Vagina (tissue), 2 donors: Measurements from ENCODE around the gene NGRN. TPM values are rescaled to one million over a fixed set of nuclear protein-coding genes. Genes with fewer than 3 reads are reported as not detected.

ENCODE experiments used
- DNase-seq, 2 donors: peaks; one replicate each; pipeline ENCODE4 v3.0.0-alpha.2; 2017; ENCODE audit errors: extremely low spot score in 2 of 2
- H3K27ac ChIP-seq: fragments of 200-600 bp; sonication (generic); one replicate; pipeline ENCODE4 v1.5.1; 2019
- H3K27me3 ChIP-seq: fragments of 200-600 bp; sonication (generic); one replicate; pipeline ENCODE4 v1.5.1; 2019
- H3K36me3 ChIP-seq, 2 donors: fragments of 200-600 bp; sonication (generic); one replicate each; pipeline ENCODE4 v1.5.1; 2017 to 2019
- H3K4me1 ChIP-seq: fragments of 200-600 bp; sonication (generic); one replicate; pipeline ENCODE4 v1.5.1; 2019
- H3K4me3 ChIP-seq, 2 donors: fragments of 200-600 bp; sonication (generic); 1 replicate in 1 of 2; 2 replicates in 1 of 2; pipeline ENCODE4 v1.5.1; 2016 to 2019
- H3K9me3 ChIP-seq: fragments of 200-600 bp; sonication (generic); one replicate; pipeline ENCODE4 v1.5.1; 2019
- POLR2A ChIP-seq, 2 donors: fragments of 450-650 bp; IDR thresholded peaks; one replicate each; pipeline ENCODE4 v1.6.1; 2017; ENCODE audit warnings: antibody characterized with exemption in 2 of 2, mild to moderate bottlenecking in 2 of 2, moderate library complexity in 2 of 2
- POLR2AphosphoS5 ChIP-seq, 2 donors: sonication (generic); formaldehyde crosslinking; IDR thresholded peaks; one replicate each; pipeline ENCODE4 v1.9.0; 2017; ENCODE audit warnings: antibody characterized with exemption in 2 of 2, mild to moderate bottlenecking in 2 of 2, low read depth in 1 of 2; ENCODE audit not compliant: insufficient read depth in 1 of 2
- intact Hi-C: fragments of 100-400 bp; cut with DNase I; formaldehyde crosslinking; loops from one replicate; pipeline ENCODE4 v1.15.1; 2023
- total RNA-seq: library from RNA; depleted of rRNA; stranded (reverse); fragments of >200 nt; gene quantifications from one replicate; pipeline ENCODE4 v1.2.3, GENCODE V29; 2016
- TF ChIP-seq, protein P1 (sequence below), 3 experiments: fragments of 450-650 bp in 2 of 3; fragments of 200-600 bp in 1 of 3; sonication (generic) in 1 of 3; IDR thresholded peaks; one replicate each; pipeline ENCODE4 v1.5.1; 2017 to 2019; ENCODE audit warnings: antibody characterized with exemption in 3 of 3, mild to moderate bottlenecking in 2 of 3, moderate library complexity in 2 of 3

NGRN gene
- total RNA-seq, 1 donor from 2014 or later, result 59.2 TPM

DNA sequence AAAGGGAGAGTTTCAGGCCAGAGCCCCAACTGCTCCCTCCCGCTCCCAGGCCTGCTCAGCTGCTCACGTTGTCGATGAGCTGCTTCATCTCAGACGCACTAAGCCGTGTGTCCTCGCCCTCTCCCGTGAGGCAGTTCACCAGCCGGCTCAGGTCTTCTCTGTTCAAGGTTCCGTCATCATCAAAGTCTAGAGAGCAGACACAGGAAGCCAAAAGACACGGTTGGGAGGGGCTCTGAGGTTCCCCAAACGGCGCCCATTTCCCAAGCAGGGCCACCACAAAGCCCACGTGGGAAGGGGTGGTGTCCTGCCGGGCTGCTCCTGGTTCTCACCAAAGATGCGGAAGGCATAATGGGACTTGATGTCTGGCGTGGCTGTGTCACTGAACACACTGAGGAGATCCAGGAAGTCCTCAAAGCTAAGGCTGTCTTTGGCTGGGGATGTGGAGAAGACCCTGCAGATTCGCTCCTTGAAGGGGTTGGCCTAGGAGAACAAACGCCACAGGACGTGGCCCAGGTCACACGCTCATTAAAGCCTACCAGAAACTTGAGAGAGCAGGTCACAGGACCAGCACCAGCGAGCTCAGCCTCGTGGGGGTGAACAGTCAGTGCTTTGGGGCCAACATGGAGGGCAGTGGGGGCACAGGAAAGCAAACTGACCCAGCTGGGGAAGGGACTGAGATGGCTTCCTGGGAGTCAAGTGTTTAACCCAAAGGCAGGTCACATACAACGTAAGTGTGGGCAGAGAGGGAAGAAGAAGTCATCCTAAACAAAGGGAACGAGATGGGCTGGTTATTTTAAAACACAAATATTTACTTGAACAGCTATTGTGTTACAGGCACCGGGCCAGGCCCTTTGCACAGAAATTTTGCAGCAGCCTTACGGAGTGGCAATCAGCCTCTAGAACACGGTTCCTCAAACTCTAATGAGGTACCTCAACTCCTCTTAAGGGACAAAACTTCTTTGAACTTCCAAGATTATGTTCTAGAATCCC is 34.1 kb upstream of the NGRN start:
- intact Hi-C loops, result no loop called here
- no peak overlapping the region for H3K4me3 ChIP-seq
- peak overlapping the region; percentile 40 for H3K27ac ChIP-seq
- DNase-seq, result no peak
- peaks cover 0 to 40% of the 10 kb centered on the region in 2 donors for H3K36me3 ChIP-seq
- no peaks in the 10 kb centered on the region for H3K27me3 ChIP-seq
- H3K9me3 ChIP-seq, result no peaks in the 10 kb centered on the region
- peaks cover 47% of the 10 kb centered on the region for H3K4me1 ChIP-seq
- TF ChIP-seq, protein P1, sequence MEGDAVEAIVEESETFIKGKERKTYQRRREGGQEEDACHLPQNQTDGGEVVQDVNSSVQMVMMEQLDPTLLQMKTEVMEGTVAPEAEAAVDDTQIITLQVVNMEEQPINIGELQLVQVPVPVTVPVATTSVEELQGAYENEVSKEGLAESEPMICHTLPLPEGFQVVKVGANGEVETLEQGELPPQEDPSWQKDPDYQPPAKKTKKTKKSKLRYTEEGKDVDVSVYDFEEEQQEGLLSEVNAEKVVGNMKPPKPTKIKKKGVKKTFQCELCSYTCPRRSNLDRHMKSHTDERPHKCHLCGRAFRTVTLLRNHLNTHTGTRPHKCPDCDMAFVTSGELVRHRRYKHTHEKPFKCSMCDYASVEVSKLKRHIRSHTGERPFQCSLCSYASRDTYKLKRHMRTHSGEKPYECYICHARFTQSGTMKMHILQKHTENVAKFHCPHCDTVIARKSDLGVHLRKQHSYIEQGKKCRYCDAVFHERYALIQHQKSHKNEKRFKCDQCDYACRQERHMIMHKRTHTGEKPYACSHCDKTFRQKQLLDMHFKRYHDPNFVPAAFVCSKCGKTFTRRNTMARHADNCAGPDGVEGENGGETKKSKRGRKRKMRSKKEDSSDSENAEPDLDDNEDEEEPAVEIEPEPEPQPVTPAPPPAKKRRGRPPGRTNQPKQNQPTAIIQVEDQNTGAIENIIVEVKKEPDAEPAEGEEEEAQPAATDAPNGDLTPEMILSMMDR (IDR thresholded peaks at IDR 0.05), result no peak
- peak in 1 of 2 donors; percentile 15 for TF ChIP-seq POLR2AphosphoS5 (IDR thresholded peaks at IDR 0.05; ENCODE audit: insufficient read depth in 1 of 2, low read depth in 1 of 2)

DNA sequence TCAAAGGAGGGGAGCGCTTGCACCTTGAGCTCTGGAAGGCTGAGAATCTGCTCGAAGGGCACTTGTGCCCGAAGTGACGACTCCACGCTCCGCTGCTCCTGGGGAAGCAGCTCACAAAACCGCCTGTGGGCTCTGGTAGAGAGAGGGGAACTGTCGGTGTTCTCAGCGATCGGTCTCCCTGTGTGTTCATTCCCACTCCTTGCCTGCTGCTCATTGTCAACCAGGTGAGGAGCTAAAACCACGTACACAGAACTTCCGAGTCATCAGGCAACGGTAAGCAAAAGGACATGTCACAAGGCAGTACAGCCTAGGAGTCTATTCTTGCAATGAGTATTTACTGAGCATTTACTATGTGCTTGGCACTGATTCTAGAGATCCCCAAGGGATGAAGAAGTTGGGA is 33.3 kb upstream of the NGRN start:
- no peaks in the 10 kb centered on the region for H3K27me3 ChIP-seq
- intact Hi-C loops, result no loop called here
- no peak overlapping the region for H3K4me3 ChIP-seq
- peaks cover 47% of the 10 kb centered on the region for H3K4me1 ChIP-seq
- H3K9me3 ChIP-seq, result no peaks in the 10 kb centered on the region
- peak overlapping the region; percentile 40 for H3K27ac ChIP-seq
- peaks cover 0 to 31% of the 10 kb centered on the region in 2 donors for H3K36me3 ChIP-seq
- TF ChIP-seq POLR2A (IDR thresholded peaks at IDR 0.05), result no peak
- TF ChIP-seq POLR2AphosphoS5 (IDR thresholded peaks at IDR 0.05; ENCODE audit: insufficient read depth in 1 of 2, low read depth in 1 of 2), result no peak
- TF ChIP-seq, protein P1 (IDR thresholded peaks at IDR 0.05), result no peak
- no peak for DNase-seq

DNA sequence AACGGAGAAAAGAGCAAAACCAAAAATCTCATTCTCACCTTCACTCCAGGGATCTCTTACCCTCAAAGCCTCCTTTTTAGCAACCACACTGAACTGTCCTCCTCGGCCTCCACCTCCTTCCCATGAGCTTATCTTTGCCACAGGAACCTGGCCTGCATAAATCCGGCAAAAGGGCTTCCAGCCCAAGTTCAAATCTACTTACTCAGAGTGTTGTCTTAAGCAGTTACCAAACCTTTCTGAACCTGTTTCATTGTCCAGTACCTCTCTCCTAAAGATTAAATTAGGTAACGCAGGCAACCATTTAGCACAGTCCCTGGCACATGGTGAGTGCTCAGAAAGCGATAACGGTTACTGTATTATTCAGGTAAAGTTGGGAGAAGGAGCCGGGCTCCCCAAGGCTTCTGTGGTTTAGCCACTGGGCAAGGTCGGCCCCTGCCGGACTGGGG is 32.5 kb upstream of the NGRN start:
- H3K27ac ChIP-seq, result peak overlapping the region; percentile 83
- H3K9me3 ChIP-seq, result no peaks in the 10 kb centered on the region
- H3K4me3 ChIP-seq, result peak overlapping the region; percentile 70 to 98
- H3K4me1 ChIP-seq, result peaks cover 47% of the 10 kb centered on the region
- TF ChIP-seq POLR2AphosphoS5 (IDR thresholded peaks at IDR 0.05; ENCODE audit: insufficient read depth in 1 of 2, low read depth in 1 of 2), result no peak
- TF ChIP-seq, protein P1 (IDR thresholded peaks at IDR 0.05), result peak in 1 of 3 experiments; percentile 42
- H3K36me3 ChIP-seq, result peaks cover 0 to 24% of the 10 kb centered on the region in 2 donors
- intact Hi-C loops, result no loop called here
- no peak for DNase-seq
- no peaks in the 10 kb centered on the region for H3K27me3 ChIP-seq

DNA sequence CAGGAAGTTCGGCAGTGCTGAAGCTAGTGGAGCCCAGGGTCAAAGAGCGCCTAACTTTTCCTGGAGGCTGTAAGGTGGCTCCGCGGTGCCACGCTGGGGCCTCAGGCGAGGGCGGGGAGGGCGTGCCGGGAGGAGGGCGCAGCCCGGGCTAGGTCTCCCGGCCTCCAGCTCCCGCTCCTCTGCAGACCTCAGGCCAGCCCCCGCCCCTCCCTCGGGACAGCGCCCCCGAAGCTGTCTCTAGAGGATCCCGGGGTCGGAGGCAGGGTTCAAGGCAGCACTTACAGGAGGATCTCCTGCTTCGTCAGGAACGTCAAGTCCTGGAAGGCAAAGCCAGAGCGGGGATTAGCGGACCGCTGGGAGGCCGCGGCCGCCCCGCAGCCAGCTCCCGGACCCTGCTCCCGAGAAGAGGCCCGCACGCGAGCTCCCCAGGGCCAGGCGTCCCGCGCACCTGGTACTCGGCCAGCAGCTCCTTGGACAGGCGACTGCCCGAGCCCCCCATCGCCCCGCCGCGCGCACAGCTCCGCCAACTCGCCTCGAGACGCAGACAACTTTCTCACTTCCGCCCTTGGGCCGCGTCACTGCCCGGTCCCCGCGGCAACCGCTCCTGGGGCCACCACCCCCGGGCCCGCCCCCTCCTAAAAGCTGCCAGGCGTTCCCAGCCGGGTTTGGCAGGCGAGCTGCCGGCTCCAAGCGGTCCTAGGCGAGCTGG is 31.9 kb upstream of the NGRN start, which contains the start of gene CIB1:
TSS of gene CIB1 (minus strand) at position 555 of the 709 bp plus-strand sequence. CDS start at position 499, 56 bp downstream.
- H3K4me1 ChIP-seq, result peaks cover 47% of the 10 kb centered on the region

More for the DNA sequence above, 31.9 kb upstream of the NGRN start, which contains the start of gene CIB1:
- Histone ChIP-seq H3K27ac (peak within 1 kb of the TSS; percentile 83), H3K4me3 (peak within 1 kb of the TSS; percentile 70 to 98), H3K27me3 (no peaks in the 10 kb centered on the region), H3K9me3 (no peaks in the 10 kb centered on the region), H3K36me3 (peaks cover 0 to 24% of the 10 kb centered on the region in 2 donors)
- DNase-seq, result peak in 1 of 2 donors; percentile 97
- intact Hi-C loops, result no loop called here
- TF ChIP-seq, protein P1 (IDR thresholded peaks at IDR 0.05), result no peak
- peak in 1 of 2 donors; percentile 66 for TF ChIP-seq POLR2A (IDR thresholded peaks at IDR 0.05)
- TF ChIP-seq POLR2AphosphoS5 (IDR thresholded peaks at IDR 0.05; ENCODE audit: insufficient read depth in 1 of 2, low read depth in 1 of 2), result peak; percentile 58 to 83
